Epithelial cell of proximal tubule (primary cell): ENCODE data around the gene PIGL. TPM values are rescaled to one million over a fixed set of nuclear protein-coding genes. Genes with fewer than 3 reads are reported as not detected.

Experiments
- DNase-seq: peaks from one replicate; pipeline ENCODE4 v3.0.0-alpha.2; 2011; ENCODE audit warnings: low read depth
- H3K4me3 ChIP-seq: 2 replicates; pipeline ENCODE4 v1.5.1; 2011; ENCODE audit warnings: low read depth, mild to moderate bottlenecking, low read length
- total RNA-seq: library from RNA; depleted of rRNA; stranded (reverse); fragments of >200 nt; gene quantifications from 2 replicates; pipeline ENCODE4 v1.2.3, GENCODE V29; 2015
- TF ChIP-seq, protein P1 (sequence below): conservative IDR thresholded peaks from 2 replicates; pipeline ENCODE4 v1.5.1; 2012; ENCODE audit warnings: low read depth, mild to moderate bottlenecking, low read length

The PIGL gene
- total RNA-seq, 1 donor from 2014 or later: 24.4 TPM

GRCh38 chr17:16251043-16251442, 34.0 kb downstream of the PIGL start:
- TF ChIP-seq, protein P1, sequence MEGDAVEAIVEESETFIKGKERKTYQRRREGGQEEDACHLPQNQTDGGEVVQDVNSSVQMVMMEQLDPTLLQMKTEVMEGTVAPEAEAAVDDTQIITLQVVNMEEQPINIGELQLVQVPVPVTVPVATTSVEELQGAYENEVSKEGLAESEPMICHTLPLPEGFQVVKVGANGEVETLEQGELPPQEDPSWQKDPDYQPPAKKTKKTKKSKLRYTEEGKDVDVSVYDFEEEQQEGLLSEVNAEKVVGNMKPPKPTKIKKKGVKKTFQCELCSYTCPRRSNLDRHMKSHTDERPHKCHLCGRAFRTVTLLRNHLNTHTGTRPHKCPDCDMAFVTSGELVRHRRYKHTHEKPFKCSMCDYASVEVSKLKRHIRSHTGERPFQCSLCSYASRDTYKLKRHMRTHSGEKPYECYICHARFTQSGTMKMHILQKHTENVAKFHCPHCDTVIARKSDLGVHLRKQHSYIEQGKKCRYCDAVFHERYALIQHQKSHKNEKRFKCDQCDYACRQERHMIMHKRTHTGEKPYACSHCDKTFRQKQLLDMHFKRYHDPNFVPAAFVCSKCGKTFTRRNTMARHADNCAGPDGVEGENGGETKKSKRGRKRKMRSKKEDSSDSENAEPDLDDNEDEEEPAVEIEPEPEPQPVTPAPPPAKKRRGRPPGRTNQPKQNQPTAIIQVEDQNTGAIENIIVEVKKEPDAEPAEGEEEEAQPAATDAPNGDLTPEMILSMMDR: no peak
- H3K4me3 ChIP-seq: no peak overlapping the region
- no peak for DNase-seq

DNA sequence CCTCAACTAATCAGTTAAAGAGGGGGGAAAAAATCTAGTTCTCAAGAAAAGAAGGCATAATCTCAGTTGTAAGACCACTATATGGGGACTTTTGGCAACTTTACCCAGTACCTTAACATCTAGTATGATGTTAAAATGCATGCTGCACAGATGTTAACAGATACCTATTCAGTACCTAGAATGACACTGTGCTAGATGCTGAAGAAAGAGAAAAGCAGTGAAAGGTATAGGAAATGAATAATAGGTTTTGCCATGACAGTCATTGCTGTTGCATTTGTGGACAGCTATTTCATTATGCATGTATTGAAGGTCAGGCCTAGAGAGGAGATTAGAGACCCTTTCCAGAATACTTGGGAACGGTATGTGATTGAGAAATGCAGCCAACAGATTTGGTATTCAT, 34.5 kb downstream of the PIGL start:
- no peak overlapping the region for H3K4me3 ChIP-seq
- TF ChIP-seq, protein P1: no peak
- DNase-seq: no peak

DNA sequence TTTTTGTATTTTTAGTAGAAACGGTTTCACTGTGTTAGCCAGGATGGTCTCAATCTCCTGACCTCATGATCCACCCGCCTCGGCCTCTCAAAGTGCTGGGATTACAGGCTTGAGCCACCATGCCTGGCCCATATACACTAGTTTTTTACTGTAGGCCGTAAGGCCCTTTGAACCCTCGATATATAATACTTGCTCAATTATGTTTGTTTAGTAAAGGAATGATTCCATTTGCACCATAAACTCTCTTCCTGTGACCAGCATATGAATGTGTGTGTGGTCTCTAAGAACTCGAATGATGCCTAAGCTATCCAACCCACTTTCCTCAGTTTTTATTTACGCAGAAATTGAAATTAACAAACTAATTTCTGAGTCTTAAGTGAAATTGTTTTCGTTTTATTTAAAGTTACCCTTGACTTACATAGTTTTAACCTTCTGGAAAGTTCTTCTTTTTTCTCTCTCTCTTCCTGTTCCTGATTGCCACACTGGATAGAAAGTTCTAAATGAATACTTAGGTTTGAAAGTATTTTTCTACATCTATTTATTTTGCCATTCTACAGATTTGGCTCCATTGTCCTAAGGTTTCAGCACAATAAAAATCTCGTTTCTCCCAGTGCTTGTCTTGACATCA, 37.9 kb downstream of the PIGL start:
- no peak overlapping the region for H3K4me3 ChIP-seq
- no peak for DNase-seq
- TF ChIP-seq, protein P1: no peak

DNA sequence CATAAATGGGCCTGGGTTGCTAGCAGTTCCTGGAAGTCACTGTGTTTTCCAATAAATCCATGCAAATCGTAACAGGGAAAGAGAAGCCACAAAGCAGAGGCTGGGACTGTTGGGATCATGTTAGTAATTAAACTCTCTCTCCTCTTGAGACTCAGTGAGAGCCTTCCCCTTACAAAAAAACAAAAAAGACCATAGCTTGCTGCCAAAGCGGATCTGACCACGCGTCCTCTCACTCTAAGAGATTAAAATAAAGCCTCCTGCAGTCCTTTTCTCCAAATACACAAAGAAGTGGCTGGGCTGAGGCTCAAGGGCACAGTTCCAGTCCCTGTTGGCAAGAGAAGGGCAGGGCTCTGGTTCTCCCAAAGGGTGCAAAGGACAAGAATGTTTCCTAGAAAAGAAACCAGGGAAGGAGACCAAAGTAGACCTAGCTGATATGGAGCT, 38.5 kb downstream of the PIGL start:
- H3K4me3 ChIP-seq: no peak overlapping the region
- DNase-seq: no peak
- TF ChIP-seq, protein P1: no peak

- no peak for DNase-seq
- H3K4me3 ChIP-seq: no peak overlapping the region
- TF ChIP-seq, protein P1: no peak
Measured at GRCh38 chr17:16258901-16259300, 41.9 kb downstream of the PIGL start.

DNA sequence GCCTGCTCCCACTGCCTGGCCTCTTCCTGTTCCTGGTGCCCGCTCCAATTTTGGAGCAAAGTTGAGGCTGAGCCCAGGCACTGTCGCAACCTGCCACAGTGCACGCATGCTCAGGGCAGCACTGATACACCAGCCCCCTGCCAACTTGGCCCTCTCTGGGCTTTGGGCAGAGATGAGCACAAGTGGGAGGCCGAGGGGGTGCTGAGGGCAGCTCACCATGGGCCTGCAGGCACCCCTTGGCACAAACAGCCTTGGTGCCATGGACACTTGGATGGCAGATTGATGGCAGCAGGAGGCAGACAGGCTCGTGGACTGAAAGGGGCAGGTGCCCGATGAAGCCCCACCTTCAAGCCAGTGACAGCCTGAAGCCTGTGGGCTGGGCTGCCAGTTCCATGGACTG, 42.9 kb downstream of the PIGL start:
- DNase-seq: no peak
- H3K4me3 ChIP-seq: no peak overlapping the region
- TF ChIP-seq, protein P1: no peak

- DNase-seq: no peak
- H3K4me3 ChIP-seq: no peak overlapping the region
- TF ChIP-seq, protein P1: no peak
Measured at GRCh38 chr17:16261049-16261448, 44.0 kb downstream of the PIGL start.
